Fibroblast of peridontal ligament (primary cell): Measurements from ENCODE around the gene CDON.

ENCODE experiments used
- DNase-seq: peaks from one replicate; pipeline ENCODE4 v3.0.0-alpha.2; 2010; ENCODE audit errors: extremely low read depth

CDON gene

DNA sequence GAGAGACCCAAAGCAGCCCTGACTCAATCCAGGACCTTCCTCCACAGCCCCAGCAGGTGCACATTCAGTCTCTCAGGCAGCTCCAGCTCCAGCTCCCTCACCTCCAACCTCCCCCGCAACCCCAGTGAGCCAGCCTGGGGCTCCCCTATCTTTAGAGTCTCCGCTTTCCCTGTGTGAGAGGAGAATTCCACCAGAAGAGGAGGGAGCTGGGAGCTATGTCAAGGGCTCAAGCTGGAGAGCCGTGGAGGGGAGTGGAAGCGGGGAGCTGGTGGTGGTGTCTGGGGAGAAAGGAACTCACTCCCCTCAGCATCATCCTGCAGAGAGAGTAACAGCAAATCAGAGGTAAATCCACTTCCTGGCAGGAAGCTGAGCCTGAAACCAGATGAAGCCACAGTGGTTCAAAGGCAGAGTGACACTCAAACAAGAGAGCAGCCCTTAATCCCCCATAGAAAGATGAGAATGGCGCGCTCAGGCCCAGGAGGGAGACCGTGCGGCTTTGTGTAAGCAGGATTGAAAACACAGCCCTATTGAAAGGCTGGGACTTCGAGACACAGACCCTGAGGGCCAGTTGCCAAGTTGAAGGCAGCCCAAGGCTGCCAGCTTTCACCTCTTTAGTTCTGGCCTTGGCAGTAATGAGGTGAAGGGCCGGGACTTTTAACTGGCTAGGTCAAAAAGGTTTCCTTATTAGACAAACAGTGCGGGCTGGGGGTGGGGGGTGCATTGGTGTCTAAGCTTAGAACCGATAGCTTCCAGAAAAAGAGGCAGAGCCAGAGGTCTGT, 21.4 kb upstream of the CDON start:
- no peak for DNase-seq

DNA sequence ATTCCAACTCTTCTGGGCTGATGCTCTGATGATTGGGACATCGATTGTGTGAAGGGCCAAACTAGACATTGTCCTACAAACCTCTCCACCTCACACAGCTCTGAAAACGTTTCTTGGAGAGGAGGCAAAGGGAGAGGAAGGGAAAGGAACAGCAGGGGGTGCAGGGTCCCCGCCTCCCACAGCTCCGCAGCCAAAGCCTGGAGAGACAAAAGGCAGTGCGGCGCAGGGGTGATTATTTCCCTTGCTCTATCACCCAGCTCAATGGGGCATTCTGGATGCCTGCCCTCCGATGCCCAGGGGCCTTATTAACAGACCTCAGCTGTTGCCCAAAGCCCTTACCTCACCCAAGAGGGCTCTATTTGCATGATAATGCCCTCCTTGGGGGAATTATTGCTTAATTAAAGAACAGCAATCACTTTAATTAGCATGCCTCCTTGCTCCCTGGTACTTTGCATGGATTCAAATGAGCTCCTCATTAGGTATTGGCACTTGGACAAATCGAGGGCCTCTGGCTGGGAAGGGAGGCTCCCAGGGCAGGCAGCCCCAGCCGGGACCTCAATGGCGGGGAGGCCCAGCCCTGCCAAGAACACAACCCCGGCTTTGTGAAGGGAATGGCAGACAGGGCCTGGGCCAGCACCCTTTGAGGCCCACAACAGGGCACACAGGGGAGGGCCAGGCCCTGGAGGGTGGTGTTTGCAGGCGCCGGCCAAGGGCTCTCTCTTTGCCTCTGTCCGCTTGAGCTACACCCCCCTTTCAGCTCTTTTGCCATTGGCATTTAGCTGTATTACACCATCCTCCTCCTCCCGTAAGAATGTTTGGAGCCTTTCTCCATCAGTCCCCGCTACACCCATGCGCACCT, 19.8 kb upstream of the CDON start:
- no peak for DNase-seq

DNA sequence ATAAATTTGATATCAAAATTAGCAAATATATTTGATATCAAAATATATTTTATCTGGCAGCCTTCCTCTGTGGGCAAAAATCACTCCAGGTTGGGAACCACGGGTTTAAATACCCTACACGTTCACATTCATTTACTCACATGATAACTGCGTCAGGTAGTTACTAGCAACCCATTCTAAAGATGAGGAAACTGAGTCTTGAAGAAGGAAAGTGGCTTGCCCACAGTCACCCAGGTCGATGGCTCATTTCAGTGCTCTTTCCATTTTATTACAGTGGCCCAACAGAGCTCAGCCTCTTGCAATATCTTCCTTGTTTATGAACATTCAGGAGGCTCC, 19.2 kb upstream of the CDON start:
- no peak for DNase-seq

DNA sequence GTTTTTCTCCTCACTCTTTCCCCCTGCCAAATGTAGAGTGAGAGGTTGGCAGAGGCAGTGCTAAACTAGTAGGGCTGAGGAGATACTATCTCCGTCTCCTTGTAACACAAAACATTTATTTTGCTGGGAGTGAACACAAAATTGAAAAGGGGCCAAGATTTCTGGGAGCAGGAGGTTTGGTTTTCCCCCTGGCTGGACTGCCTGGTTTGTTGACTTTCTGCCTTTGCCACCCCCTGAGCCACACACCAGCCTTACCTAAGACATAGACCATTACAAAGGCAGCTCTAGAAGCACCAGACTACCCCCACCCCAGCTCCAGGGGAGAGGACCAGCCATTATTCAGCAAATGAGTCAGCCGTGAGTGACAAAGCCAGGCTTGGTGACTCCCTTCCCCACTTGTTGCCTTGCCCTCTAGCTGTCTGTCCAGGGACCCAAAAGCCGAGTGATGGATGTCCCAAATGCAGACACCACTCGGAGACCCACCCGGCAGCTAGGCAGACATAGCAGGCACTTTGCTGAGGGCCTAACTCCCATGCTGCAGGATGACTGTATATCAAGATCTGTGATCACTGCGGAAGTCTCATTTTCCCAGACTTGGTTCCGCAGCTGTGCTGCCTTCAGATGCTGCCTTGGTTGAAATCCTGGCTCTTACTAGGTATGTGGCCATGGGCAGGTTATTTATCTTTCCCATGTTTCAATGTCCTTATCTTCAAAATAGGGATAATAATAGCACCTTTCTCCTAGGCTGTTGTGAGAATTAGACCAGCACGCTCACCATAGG, 17.7 kb upstream of the CDON start:
- no peak for DNase-seq

DNA sequence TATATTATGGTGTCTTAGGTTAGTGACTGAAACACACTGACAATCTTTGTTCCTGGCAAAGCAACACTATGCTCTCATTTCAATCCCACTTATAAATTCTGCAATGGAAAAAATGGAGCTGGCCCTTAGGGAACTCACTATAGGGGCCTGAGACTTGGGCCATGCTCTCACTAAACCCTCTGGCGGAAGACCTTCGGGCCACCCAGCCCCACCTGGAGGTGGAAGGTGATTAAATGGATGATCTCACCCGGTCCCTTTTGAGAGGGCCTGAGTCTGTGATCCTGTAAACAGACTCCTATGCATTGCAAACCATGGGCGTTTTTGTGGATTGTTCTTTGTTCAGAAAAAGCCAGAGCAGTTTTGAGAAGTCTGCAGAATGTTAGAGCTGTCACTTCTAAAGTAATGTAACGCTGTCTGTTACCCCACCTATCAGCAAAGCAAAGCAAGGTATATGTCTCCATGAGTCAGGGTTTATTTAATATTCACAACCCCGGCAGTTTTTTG, 17.0 kb upstream of the CDON start:
- DNase-seq, result no peak

DNA sequence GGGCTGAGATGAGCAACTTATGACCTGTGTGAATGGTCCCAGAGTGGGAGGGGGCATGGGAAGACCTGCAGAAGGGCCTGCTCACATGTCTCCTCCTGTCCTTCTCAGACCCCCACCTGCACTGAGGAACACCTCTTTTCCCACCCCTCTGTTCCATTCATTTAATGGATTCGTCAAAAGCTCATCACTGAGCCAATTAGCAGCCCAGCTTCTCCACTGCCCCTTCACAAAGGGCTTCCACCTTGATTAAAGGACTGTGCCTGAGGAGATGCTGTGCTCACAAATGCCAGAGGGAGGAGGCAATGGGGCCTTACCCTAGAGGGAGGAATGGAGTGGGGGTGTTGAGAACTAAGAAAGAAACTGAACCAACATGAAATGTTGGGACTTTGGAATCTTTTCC, 14.0 kb upstream of the CDON start:
- DNase-seq, result no peak

DNA sequence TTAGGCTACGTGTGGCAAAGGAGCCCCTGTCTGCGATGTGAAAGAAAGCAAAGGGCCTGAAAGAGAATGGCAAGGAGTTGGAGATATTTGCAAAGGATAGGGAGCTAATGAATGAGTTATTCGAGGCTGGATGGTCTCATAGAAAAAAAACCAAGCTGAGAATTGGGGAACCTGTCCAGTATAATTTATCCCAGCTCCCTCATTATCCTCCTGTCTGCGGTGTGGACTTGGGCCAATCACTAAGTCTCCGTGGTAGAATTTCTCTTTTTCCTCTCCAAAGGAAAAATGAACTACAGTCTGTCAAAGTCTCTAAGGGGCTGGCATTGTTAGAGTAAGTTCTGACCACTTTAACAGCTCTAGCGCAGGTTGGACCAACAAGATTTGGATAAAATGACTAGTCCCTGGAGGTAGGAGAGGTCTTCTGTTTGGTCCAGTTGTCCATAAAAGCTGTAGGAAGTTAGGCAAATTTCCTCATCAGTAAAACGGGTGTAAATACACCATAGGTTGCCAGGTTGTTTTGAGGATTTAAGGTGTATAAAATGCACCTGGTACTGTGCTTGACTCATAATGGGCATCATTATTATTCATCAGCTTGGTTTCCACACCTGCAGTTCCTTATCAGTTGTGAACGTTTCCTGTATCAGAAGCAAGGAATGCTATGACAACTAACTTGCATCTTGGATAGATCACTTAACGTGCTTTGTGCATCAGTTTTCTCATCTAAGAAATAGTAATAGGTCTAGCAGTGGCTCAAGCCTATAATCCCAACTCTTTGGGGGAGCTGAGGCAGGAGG, 10.3 kb upstream of the CDON start:
- no peak for DNase-seq

DNA sequence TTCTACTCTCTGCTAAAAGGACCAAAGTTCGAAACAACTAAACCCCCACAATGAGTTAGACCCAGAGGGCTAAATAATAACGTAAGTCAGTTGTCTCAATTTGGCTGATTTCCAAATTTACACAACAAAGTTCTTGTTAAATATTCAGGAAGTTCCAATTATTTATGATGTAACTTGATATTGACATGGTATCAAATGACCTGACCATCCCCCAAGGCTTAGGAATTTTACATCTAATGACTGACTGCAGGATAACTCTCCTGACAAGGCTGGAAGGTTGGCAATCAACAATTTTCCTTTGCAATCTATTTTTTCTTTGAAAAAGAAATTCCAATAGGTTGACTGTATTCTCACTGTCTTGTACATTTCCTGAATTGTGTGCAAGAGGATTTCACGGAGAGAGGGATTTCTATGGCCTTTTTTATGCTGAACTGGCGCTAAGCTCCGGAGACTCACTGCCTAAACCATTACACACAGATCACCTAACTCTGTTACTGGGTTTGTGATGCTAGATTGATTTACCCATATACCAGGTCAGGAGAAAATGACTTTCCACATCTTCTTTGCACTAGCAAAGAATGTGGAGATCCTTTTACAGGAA, 9.6 kb upstream of the CDON start:
- DNase-seq, result no peak

DNA sequence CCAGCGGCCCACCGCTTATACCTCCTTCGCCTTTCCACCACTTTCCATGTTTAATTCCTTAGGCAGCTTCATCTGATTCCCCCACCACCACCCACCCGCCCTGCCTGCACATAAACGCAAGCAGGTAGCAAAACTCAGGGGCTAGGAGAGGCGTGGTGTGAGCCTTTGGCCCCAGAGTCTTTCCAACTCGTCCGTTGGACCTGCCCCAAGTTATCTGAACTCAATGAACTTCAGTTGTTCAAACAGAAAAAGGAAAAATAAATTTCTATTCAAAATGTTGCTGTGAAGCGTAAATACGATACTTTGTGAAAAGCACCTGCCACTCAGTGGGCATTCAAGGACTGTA, 814 bp upstream of the CDON start:
- no peak for DNase-seq

DNA sequence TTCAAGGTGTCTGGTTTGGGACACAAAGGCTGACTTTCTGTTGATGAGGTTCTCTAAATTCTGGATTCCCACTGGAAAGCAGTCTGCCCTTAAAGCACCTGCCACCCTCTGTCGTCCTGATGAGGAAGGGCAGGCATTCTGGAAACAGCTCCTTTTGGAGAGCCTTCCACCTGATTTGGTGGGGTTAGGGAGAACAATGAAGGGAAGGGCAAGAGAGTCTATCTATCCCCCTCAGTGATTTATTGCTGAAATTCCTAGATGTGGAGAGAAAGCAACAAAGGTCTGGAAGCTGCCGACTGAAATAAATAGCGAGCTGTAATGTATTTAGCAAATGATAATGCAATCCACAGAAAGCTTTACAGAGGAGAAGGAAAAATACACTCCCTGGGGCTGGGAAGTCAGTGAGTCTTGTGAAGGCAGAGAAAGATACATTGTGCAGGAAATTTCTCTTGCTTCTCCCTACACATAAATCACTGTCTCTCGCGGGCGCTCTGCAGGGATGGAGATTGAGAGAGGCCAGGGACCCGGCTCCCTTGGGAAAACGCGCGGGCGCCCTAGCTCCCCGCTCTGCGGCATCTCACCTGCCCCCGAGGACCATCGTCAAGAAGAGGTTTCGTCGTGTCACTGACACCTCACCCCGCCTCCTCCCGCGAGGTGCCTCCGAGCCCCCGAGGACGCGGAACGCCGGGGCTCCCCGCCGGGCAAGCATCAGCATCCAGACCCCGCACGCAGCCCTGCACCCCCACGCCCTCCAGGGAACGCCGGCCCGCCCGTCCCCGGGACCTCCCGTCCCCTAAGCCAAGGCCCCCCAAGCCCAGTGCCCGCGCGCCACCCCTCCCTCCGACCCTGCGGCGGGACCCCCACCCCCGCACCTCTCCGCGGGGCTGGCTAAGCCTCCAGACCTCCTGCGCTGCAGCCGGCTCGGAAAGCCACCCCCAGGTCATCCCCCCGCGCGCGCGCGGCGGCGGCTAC, 673 bp downstream of the CDON start:
- peak; percentile 26 for DNase-seq

DNA sequence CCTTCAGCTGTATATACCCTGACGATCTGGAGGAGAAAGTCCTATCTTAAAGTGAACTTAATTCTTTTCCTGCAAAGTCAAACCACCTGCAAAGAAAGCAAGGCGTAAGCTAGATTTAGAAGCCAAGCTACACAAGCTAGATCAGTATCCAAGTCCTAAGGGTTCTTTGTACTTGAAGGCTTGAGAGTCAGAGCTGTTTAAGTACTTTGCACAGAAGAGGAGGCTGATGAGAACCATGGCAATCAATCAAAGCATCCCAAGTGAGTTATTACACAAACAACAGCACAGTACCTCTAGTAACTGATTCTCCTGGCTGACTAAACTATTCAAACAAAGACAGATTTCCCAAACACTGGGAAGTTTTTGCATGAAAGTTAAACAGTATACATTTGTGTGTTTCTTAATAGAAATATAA, 1.9 kb downstream of the CDON start:
- DNase-seq, result no peak

DNA sequence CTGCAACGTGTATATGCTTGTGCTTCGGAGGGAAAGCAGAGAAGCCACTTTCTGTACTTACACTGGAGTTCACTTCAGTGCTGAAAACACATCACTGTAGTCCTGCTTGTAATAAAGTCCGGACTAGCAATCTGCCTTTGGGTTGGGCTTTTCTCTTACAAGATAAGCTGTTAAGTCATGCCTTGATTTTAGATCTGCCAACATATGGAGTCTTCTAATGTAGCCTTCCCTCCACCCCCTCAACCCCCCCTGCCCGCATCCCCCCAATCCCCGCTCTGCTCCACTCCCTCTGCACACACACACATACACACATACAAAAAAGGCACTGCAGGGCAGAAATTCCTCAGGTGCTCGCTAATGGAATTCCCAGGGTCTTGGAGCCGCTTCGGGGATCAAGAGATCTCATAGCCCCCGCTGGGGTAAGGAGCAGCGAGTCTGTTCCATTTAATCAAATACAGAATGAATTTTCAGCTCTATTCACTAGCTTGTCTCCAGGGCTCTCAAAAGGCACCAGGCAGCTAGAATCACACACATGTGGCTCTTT, 3.4 kb downstream of the CDON start:
- DNase-seq, result no peak

DNA sequence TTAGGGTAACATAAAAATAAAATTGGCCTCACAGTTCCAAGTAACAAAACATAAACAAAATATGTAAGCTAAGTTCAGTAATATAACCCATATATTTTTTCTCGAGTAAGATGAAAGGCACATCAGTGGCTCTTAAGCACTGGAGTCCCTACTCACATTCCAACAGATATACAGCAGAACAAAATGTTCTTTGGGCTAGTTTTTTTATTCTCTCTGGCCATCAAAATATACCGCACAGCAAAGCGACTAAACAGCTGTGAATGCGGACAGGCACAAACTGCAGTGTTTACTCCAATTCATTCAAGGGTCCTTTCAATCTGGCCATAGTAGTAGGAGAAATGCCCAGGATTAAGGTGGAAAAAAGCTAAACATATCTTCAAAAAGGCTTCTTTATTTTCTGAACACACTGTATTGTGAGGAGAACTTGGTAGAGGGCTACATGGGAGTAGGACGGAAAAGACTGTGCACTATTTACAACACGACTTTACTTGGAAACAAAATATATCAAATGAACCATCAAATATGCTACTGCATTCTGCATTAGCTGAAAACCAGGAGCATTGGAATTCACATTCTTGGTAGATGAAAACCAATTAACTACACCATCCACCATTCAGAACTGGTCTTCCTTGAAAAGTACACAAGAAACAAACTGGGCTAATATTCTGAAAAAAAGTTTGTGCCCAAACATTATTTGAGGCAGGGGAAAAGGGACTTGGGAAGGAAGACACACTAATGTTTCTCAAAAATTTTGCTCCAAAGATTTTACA, 4.4 kb downstream of the CDON start:
- no peak for DNase-seq

DNA sequence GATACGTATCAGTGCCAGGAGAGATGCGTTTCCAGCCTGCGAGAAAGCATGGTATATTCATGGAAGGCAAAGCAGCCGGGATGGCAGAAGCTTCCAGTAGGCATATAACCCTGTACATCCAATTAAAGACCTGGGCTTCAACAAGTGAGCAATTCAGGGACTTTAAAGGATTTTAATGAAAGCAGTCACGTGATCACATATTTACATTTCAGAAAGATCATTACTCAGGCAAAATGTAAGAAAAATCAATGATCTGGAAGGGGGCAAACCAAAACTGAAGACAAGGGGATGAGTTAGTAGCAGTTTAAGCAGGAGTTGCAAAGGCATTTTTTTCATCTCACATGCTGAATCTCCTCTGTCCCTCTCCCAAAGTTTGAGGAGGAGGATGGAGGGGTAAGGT, 7.8 kb downstream of the CDON start:
- DNase-seq, result no peak

DNA sequence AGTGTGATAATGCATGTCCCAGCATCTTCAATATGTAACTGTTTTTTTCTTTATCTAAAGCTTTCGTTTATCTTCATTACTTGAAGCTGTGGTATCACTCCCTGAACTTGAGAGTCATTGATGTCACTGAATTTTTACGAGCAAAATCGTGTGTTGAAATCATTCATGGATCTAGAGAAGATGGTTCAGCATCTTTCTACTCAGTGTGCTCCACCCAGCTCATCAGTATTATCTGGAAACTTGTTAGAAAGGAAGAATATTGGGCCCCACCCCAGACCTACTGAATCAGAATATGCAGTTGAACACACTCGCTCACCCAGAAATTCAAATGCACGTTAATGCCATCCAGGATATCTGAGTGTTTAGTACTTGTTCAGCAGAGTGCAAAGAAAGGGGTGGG, 8.3 kb downstream of the CDON start:
- no peak for DNase-seq

DNA sequence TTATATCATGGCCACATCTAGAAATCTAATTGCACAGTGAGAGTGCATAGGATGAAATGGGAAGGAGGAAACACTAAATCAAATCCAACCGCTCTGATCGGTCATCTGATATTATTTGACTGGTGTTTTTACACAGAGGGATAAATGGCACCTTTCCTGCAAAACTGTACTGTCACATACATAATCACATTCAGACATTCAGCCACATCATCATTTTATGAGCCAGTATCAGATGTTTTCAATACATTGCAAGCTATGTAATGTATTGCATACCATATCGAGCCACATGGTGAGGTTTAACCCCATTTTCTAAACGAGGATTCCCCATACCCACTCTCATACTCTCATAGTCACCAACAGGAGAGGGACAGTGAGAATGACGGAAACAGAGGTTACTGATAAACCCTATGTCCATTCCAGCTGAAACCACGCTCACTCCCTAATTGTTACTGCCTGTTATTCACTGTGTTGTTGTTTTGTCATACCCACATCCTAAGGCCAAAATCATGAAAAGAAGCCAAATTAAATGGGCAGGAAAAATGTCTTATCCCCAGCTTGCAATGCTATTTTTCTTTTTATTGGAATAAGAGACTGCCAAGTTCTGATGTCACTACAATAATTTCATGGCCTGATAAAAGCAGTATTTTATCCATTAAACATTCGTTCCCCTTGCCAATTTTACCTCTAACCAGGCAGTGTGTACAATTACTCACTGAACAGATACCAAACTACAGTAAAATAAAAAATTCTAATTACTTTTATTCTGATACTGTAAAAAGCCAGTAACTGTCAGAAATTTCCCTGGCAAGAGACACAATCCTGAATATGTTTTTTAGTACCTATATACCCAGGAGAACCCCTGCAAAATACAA, 9.0 kb downstream of the CDON start:
- DNase-seq, result no peak

DNA sequence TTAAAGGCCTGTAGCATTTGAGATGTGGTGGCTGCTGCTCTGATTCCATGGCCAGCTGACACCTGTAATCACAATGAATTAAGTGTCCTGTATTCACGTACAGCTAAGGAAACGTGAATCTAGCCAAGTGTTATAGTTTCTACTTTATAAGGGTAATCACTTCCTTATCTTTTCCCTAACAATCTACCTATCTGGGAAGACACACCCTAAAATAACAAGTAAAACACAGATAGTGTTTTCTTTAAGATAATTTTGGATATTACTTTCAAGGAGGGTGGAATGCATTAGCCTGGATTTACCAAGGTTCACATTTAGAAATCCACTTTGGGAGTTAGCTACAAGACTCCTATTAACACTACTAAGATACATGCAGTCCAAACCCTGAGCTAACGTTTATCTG, 11.5 kb downstream of the CDON start:
- DNase-seq, result no peak

DNA sequence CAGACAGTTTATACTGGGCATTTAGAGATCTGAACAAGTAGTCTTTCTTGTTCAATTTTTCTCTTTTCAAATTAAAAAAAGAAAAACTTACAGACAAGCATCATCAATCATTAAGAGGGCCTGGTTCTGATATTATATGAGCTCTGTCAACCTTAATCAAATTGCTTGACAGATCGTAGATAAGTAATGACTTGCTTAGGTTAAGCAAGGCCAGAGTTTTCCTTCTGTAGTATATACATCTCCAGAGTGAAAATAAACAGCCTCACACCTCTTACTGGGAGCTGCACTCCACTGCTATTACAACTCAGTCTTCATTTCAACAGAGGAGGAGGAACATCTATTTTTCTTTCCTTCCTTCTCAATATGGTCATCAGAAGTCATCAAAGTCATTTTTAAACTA, 13.5 kb downstream of the CDON start:
- DNase-seq, result no peak
